ENCODE measurements around the gene PPFIA2. TPM values are rescaled to one million over a fixed set of nuclear protein-coding genes. Genes with fewer than 3 reads are reported as not detected.
A peak's percentile ranks its signal among the peaks of the same experiment; 100 is the strongest.

PPFIA2 gene
- total RNA-seq, 2 donors from 2014 or later, result 23.0 to 51.1 TPM

DNA sequence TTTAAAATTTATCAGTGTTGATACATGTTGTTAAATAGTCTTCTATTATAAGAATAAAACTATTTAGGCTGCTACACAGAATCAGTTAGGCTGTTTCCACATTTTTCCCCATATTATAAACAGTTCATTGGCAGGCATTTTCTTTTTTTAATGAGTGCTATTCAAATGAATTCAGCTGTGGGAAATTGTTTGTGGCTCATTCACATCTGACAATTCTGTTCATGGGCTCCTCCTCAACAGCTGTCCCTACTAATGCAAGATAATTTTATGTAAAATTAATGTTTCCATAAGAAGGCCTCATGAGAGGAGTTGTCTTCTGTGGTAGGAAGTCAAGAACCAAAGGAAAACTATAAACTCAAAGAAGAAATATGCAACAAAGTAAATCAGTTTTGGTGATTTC is 218.0 kb downstream of the PPFIA2 start:
- no peaks in the 10 kb centered on the region for H3K36me3 ChIP-seq
- DNase-seq (ENCODE audit: low spot score), result no peak
- no peak overlapping the region for H3K4me3 ChIP-seq
- H3K9me3 ChIP-seq, result no peaks in the 10 kb centered on the region
- H3K27me3 ChIP-seq (replicated peaks; ENCODE audit: insufficient read depth), result no peaks in the 10 kb centered on the region
- no peak for ATAC-seq (ENCODE audit: insufficient number of reproducible peaks, low FRiP score, low read depth)
- no peak overlapping the region for H3K27ac ChIP-seq
- H3K4me1 ChIP-seq (ENCODE audit: control insufficient read depth in 1 of 2, low read depth in 2 of 2), result peaks cover 0 to 5% of the 10 kb centered on the region in 2 donors
- TF ChIP-seq, protein P1, sequence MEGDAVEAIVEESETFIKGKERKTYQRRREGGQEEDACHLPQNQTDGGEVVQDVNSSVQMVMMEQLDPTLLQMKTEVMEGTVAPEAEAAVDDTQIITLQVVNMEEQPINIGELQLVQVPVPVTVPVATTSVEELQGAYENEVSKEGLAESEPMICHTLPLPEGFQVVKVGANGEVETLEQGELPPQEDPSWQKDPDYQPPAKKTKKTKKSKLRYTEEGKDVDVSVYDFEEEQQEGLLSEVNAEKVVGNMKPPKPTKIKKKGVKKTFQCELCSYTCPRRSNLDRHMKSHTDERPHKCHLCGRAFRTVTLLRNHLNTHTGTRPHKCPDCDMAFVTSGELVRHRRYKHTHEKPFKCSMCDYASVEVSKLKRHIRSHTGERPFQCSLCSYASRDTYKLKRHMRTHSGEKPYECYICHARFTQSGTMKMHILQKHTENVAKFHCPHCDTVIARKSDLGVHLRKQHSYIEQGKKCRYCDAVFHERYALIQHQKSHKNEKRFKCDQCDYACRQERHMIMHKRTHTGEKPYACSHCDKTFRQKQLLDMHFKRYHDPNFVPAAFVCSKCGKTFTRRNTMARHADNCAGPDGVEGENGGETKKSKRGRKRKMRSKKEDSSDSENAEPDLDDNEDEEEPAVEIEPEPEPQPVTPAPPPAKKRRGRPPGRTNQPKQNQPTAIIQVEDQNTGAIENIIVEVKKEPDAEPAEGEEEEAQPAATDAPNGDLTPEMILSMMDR (IDR thresholded peaks at IDR 0.05), result no peak

DNA sequence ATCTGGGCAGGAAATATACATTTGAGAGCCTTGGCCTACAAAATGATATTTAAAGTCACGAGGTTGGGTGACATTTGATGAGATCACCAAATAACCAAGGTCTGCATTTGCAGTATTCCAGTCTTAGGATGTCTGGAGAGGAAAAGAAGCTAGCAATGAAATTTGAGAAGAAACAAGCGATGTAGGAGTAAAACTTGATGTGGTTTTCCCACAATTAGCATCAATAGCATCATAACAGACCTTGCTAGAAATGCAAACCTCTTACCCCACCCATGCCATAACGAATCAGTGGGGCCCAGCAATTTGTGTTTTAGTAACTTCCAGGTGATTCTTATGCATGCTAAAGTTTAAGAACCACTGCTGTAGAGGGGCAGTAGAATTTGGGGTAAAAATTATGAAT is 219.9 kb downstream of the PPFIA2 start:
- H3K36me3 ChIP-seq, result no peaks in the 10 kb centered on the region
- TF ChIP-seq, protein P1 (IDR thresholded peaks at IDR 0.05), result no peak
- H3K27me3 ChIP-seq (replicated peaks; ENCODE audit: insufficient read depth), result no peaks in the 10 kb centered on the region
- no peaks in the 10 kb centered on the region for H3K9me3 ChIP-seq
- no peak overlapping the region for H3K4me3 ChIP-seq
- peaks cover 0 to 5% of the 10 kb centered on the region in 2 donors for H3K4me1 ChIP-seq (ENCODE audit: control insufficient read depth in 1 of 2, low read depth in 2 of 2)
- DNase-seq (ENCODE audit: low spot score), result no peak
- H3K27ac ChIP-seq, result no peak overlapping the region
- no peak for ATAC-seq (ENCODE audit: insufficient number of reproducible peaks, low FRiP score, low read depth)

DNA sequence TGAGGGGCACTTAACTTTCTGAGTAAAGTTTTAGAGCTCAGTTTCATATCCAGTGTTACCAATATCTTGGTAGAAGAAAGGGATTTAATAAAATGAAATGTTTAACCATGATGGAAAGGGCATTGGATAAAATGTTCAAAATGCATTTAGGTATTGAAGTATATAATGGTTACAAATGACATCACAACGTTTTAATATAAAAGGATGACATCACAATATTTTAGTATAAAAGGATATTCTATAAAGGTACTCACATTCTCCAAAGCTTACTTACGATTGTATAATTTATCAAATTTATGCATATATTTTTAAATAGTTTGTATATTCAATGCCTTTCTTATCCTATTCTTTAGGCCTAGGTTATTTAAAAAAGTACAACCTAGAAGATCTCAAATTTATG is 226.1 kb downstream of the PPFIA2 start:
- Histone ChIP-seq H3K4me1 (ENCODE audit: control insufficient read depth in 1 of 2, low read depth in 2 of 2) (peaks cover 0 to 5% of the 10 kb centered on the region in 2 donors), H3K27me3 (replicated peaks; ENCODE audit: insufficient read depth) (no peaks in the 10 kb centered on the region), H3K9me3 (no peaks in the 10 kb centered on the region), H3K36me3 (no peaks in the 10 kb centered on the region), H3K4me3 (no peak overlapping the region), H3K27ac (no peak overlapping the region)
- ATAC-seq (ENCODE audit: insufficient number of reproducible peaks, low FRiP score, low read depth) (no peak), DNase-seq (ENCODE audit: low spot score) (no peak)
- TF ChIP-seq, protein P1 (IDR thresholded peaks at IDR 0.05), result no peak

DNA sequence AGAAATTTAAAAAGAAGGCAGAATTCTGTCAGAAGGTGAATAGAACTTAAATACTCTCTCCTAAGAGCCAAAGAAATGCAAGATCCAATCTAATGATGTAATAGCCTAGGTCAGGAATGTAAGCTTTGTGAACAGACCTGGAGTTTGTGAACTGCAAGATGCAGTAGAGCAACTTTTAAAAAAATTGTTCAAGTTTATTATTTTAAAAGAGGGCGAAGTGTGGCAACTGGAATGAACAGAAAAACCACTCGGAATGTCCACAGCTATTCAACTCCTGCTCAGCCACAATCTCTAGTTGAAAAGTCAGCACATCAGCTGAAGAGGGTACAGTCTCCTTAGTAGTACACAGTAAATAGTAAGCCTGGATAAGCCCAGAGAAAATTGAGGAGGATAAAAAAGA is 228.8 kb downstream of the PPFIA2 start:
- H3K4me3 ChIP-seq, result no peak overlapping the region
- H3K36me3 ChIP-seq, result no peaks in the 10 kb centered on the region
- DNase-seq (ENCODE audit: low spot score), result no peak
- peaks cover 0 to 5% of the 10 kb centered on the region in 2 donors for H3K4me1 ChIP-seq (ENCODE audit: control insufficient read depth in 1 of 2, low read depth in 2 of 2)
- H3K27ac ChIP-seq, result no peak overlapping the region
- ATAC-seq (ENCODE audit: insufficient number of reproducible peaks, low FRiP score, low read depth), result no peak
- no peaks in the 10 kb centered on the region for H3K9me3 ChIP-seq
- H3K27me3 ChIP-seq (replicated peaks; ENCODE audit: insufficient read depth), result no peaks in the 10 kb centered on the region
- TF ChIP-seq, protein P1 (IDR thresholded peaks at IDR 0.05), result no peak

DNA sequence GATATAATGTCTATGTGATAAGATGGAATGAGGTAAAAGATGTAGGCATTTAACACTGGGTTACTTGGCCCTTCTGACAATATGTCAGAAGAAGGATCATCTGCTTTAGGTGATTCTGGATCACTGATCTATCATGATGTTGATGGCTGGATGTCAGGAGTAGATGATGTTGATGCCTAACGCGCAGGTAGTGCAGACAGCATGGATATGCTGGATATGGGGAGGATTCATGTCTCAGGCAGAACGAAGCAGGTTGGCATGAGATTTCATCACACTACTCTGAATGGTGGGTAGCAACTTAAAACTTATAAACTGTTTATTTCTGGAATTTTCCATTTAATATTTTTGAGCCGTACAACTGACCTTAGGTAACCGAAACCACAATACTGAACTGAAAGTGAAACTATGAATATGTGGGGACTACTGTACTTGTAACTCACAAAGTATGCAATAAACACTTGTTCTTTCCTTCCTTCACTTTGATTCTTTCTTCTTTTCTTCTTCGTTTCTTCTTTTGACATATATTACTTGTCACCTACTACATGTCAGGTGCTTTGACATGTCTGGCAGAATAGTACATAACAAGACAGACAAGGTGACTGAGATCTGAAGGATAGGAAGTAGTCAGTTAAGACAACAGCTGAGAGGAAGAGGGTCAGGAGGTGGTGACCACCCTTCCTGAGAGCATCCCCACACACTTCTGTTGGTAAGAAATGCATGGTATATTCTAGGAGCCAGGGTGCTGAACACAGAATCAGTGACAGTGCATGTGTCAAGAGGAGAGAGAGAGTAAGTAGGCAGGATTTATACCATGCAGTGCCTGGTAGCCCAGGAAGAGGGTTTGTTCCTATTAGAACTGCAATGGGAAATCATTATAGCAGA is 238.8 kb downstream of the PPFIA2 start:
- no peak for DNase-seq (ENCODE audit: low spot score)
- H3K27ac ChIP-seq, result no peak overlapping the region
- H3K9me3 ChIP-seq, result no peaks in the 10 kb centered on the region
- peak overlapping the region; percentile 16 for H3K4me3 ChIP-seq
- TF ChIP-seq, protein P1 (IDR thresholded peaks at IDR 0.05), result no peak
- peaks cover 0 to 10% of the 10 kb centered on the region in 2 donors for H3K4me1 ChIP-seq (ENCODE audit: control insufficient read depth in 1 of 2, low read depth in 2 of 2)
- no peaks in the 10 kb centered on the region for H3K27me3 ChIP-seq (replicated peaks; ENCODE audit: insufficient read depth)
- ATAC-seq (ENCODE audit: insufficient number of reproducible peaks, low FRiP score, low read depth), result no peak
- H3K36me3 ChIP-seq, result no peaks in the 10 kb centered on the region
